HG03135 (cell line): ENCODE results near the gene ZFP82.

Experiments
- ATAC-seq: cut with Tn5 transposase; IDR thresholded peaks from one replicate; pipeline ENCODE4 v1.9.1; 2021; ENCODE audit warnings: mild to moderate bottlenecking, moderate library complexity; ENCODE audit not compliant: unreplicated experiment

Gene ZFP82

DNA sequence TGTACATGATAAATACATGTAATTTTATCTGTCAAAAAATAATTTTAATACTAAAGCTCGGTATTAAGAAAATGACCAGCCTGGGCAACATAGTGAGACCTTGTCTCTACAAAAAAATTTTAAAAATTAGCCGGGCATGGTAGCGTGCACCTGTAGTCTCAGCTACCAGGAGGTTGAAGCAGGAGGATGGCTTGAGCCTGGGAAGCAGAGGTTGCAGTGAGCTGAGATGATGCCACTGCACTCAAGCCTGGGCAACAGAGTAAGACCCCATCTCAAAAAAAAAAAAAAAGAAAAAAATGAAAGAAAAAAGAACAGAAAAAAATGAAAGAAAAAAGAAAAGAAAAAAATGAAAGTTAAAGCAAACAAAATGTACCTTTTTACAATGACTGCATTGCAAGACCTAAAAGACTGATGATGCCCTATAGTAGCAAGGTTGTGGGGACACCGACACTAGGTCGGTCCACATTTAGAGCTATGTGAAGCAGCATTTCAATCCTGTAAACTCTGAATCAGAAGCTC lies 44.7 kb downstream of the ZFP82 start:
- no peak for ATAC-seq

GRCh38 chr19:36371886-36372285 lies 46.6 kb downstream of the ZFP82 start:
- no peak for ATAC-seq

DNA sequence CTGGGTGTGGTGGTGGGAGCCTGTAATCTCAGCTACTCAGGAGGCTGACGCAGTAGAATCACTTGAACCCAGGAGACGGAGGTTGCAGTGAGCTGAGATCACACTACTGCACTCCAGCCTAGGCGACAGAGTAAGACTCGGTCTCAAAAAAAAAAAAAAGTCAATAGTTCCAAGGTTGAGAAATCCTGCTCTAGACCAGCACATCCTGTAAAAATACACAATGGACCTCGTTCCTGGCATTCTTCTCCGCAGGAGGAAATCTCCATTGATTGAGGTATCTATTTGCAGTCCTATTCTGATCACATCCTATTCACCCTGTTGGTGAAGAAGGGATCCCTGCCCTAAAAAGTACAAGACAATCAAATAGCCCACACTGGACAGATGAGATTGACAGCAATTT lies 54.6 kb downstream of the ZFP82 start:
- ATAC-seq = no peak
